ENCODE results near the gene JADE2. TPM values are rescaled to one million over a fixed set of nuclear protein-coding genes. Genes with fewer than 3 reads are reported as not detected.

JADE2 gene
- total and polyA plus RNA-seq, 2 of the 8 experiments (the other 6 are each of a cell fraction or from before 2014, with no cell fraction given), result 19.2 to 55.8 TPM

DNA sequence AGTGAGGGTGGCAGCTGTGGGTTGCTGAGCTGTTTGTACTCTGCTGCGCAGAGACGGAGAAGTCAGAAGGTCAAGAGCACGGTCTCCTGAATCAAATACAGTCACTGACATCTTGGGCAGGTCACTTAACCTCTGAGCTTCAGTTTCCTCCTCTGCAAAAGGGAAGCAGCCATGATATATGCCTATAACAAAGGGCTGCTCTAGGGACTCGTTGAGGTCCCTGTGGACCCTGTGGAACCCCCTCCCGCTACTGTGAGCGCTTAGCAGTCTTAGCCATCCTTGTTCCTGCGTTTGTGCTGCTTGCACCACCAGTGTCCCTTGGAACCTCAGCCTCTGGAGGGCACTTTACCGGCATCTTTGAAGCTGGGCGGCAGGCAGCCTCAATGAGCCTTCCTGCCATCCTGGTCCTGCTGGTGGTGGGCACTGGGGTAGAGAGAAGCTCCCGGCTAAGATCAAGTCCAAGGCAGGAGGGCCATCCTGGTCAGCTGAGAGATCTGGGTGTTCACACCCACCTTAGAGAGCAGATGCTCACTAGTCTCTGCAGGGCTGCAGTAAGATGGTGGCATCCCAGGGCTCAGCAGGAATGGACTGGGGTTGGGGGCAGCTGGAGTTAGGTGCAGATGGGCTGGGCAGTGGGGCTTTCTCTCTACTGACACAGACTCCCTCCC lies 8.7 kb downstream of the JADE2 start:
- H3K4me3 ChIP-seq (ENCODE audit: extremely low read depth in 1 of 4, insufficient read depth in 2 of 4, low read depth in 3 of 4, low read length in 4 of 4), result no peak overlapping the region
- H3K27me3 ChIP-seq (replicated peaks in 1 of 4; ENCODE audit: control insufficient read depth in 3 of 4, extremely low read depth in 1 of 4, insufficient read depth in 3 of 4, low read length in 3 of 4), result no peaks in the 10 kb centered on the region
- peak overlapping the region; percentile 53; the same call in 1 of the 2 replicates for H2BK15ac ChIP-seq (ENCODE audit: low read length)
- H2AFZ ChIP-seq (ENCODE audit: low read length), result no peak overlapping the region
- no peaks in the 10 kb centered on the region for H3K9me3 ChIP-seq (ENCODE audit: insufficient read depth in 2 of 2, low read depth in 1 of 2, low read length in 1 of 2)
- POLR2A ChIA-PET (ENCODE audit: partially characterized antibody), result interaction anchor here (0.8 to 1.7 kb wide), 9 partner anchors 8 to 162 kb away, joined by 3 to 10 read pairs (median 4); no protein-coding TSS in a partner anchor
- no peaks in the 10 kb centered on the region for H4K20me1 ChIP-seq (replicated peaks in 1 of 2; ENCODE audit: control insufficient read depth in 1 of 2, insufficient read depth in 2 of 2, low read length in 2 of 2)
- no peak overlapping the region for H3K14ac ChIP-seq (ENCODE audit: insufficient read length)
- CTCF ChIA-PET (ENCODE audit: partially characterized antibody), result interaction anchor here (0.6 to 10.9 kb wide), 18 partner anchors 8 to 416 kb away, joined by 3 to 121 read pairs (median 4); partner anchors contain the start of gene CDKN2AIPNL
- H4K91ac ChIP-seq (replicated peaks; ENCODE audit: insufficient read length, low read length), result peak overlapping the region; percentile 41
- DNase-seq (ENCODE audit: low read depth in 1 of 2, low spot score in 2 of 2), result no peak
- peaks cover 2 to 32% (median 10%) of the 10 kb centered on the region in 4 experiments; a peak in 5 of 8 replicates for H3K36me3 ChIP-seq (ENCODE audit: control insufficient read depth in 2 of 4, insufficient read depth in 4 of 4, low read length in 3 of 4)
- H3K4me2 ChIP-seq (ENCODE audit: insufficient read depth in 1 of 2, low read depth in 2 of 2, low read length in 2 of 2), result 0 out of 4 replicates have a peak overlapping the region, but pooled peaks of 1 of the 2 experiments have one; percentile 19
- no peak overlapping the region for H3K4ac ChIP-seq (replicated peaks; ENCODE audit: insufficient read length, low read depth, low read length)
- H3K18ac ChIP-seq (ENCODE audit: extremely low read depth, low read length), result peak overlapping the region; percentile 65; the same call in 1 of the 2 replicates
- peak overlapping the region; percentile 40 for H2BK5ac ChIP-seq (ENCODE audit: low read depth, low read length)
- H4K8ac ChIP-seq (ENCODE audit: extremely low read depth, insufficient read depth, low read length), result no peak overlapping the region; the same call in 1 of the 2 replicates
- H3K23me2 ChIP-seq (ENCODE audit: low read depth, low read length), result no peaks in the 10 kb centered on the region
- no peak overlapping the region for H3K56ac ChIP-seq (replicated peaks; ENCODE audit: insufficient read length, low read depth, low read length)
- H2AK5ac ChIP-seq (ENCODE audit: low read depth, low read length), result peak overlapping the region; percentile 97; the same call in 1 of the 2 replicates
- H4K5ac ChIP-seq (ENCODE audit: insufficient read length, low read depth, low read length), result no peak overlapping the region
- H3K4me1 ChIP-seq (replicated peaks in 1 of 4; ENCODE audit: control insufficient read depth in 3 of 4, insufficient read depth in 4 of 4, low read length in 3 of 4), result peaks cover 13 to 36% (median 24%) of the 10 kb centered on the region in 4 experiments
- peaks cover 35% of the 10 kb centered on the region for H3K79me1 ChIP-seq (ENCODE audit: low read depth, low read length)
- WGBS, 2 experiments (ENCODE audit: extremely low coverage in 1 of 2, insufficient coverage in 1 of 2, insufficient read length in 1 of 2, insufficient replicate concordance in 2 of 2, low coverage in 1 of 2, low lambda C conversion rate in 2 of 2, missing lambda C conversion rate in 1 of 2), result 94% methylated on average over 10 of the region's 10 CpGs; no CpG with 5 or more reads in 1 of the 2 experiments
- FAIRE-seq, result no peak
- no peak overlapping the region for H3K27ac ChIP-seq (ENCODE audit: low read depth, low read length)
- no peak overlapping the region for H3K9ac ChIP-seq (replicated peaks in 1 of 4; ENCODE audit: extremely low read depth in 1 of 4, low read depth in 3 of 4, low read length in 3 of 4)
- peaks cover 21 to 85% of the 10 kb centered on the region in 2 experiments for H3K79me2 ChIP-seq (ENCODE audit: control insufficient read depth in 1 of 2, insufficient read depth in 2 of 2, low read length in 2 of 2)
- H2BK12ac ChIP-seq (ENCODE audit: low read depth, low read length), result 0 out of 2 replicates have a peak overlapping the region, but pooled peaks have one; percentile 29
- H2BK20ac ChIP-seq (ENCODE audit: low read length), result no peak overlapping the region
- H3K23ac ChIP-seq (ENCODE audit: insufficient read length), result no peak overlapping the region
- no peak overlapping the region for H2BK120ac ChIP-seq (replicated peaks; ENCODE audit: low read depth, low read length)
- TF ChIP-seq SP2 (IDR thresholded peaks at IDR 0.05; ENCODE audit: low read length), result no peak
- TF ChIP-seq POU5F1 (IDR thresholded peaks at IDR 0.05; ENCODE audit: low read depth, low read length), result no peak
- no peak for TF ChIP-seq SIX5 (IDR thresholded peaks at IDR 0.05; ENCODE audit: low read depth, low read length)
- TF ChIP-seq FOSL1 (IDR thresholded peaks at IDR 0.05; ENCODE audit: insufficient read depth, low read depth, low read length), result no peak
- TF ChIP-seq SRF (IDR thresholded peaks at IDR 0.05; ENCODE audit: low read depth, low read length), result no peak
- TF ChIP-seq JUND (IDR thresholded peaks at IDR 0.05; ENCODE audit: low read length), result no peak

All from H1 (cell line).